HFF-Myc (cell line): ENCODE data around the gene STMN3.
"Not testable (repeated sequence)": the region's sequence is repeated elsewhere in the genome, so short reads cannot be mapped to it uniquely, and the experiment has no call there.

Source experiments
- DNase-seq: peaks from one replicate; pipeline ENCODE4 v3.0.0-alpha.2; 2011; ENCODE audit warnings: low read depth; ENCODE audit errors: extremely low read depth
- H3K4me3 ChIP-seq: replicated peaks from 2 replicates; pipeline ENCODE4 v1.5.1; 2011; ENCODE audit warnings: low read depth, mild to moderate bottlenecking, control low read depth, low read length
- TF ChIP-seq, protein P1 (sequence below): IDR thresholded peaks from 2 replicates; pipeline ENCODE4 v1.5.1; 2012; ENCODE audit warnings: mild to moderate bottlenecking, low read depth, low read length, control low read depth; ENCODE audit errors: missing control alignments

Gene STMN3

DNA sequence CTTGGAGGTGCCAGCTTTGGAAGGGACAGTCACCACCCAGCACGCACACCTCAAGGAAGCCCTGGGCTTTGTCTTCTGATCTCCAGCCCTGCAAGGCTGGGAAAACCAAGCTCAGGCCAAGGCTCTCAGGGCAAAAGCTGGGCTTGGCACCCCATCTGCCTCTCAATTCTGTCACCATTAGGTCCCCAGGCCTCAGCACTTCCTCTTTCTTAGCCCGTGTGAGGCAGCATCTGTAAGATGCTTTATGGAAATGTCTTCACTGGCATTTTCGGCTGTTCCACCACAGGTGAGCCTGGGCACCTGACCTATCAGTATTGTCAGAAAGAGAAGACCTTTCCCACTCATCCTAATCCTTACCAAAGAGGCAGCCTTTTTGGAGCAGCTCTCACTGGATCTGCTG lies 50.9 kb downstream of the STMN3 start:
- H3K4me3 ChIP-seq = no peak overlapping the region
- DNase-seq = no peak
- TF ChIP-seq, protein P1, sequence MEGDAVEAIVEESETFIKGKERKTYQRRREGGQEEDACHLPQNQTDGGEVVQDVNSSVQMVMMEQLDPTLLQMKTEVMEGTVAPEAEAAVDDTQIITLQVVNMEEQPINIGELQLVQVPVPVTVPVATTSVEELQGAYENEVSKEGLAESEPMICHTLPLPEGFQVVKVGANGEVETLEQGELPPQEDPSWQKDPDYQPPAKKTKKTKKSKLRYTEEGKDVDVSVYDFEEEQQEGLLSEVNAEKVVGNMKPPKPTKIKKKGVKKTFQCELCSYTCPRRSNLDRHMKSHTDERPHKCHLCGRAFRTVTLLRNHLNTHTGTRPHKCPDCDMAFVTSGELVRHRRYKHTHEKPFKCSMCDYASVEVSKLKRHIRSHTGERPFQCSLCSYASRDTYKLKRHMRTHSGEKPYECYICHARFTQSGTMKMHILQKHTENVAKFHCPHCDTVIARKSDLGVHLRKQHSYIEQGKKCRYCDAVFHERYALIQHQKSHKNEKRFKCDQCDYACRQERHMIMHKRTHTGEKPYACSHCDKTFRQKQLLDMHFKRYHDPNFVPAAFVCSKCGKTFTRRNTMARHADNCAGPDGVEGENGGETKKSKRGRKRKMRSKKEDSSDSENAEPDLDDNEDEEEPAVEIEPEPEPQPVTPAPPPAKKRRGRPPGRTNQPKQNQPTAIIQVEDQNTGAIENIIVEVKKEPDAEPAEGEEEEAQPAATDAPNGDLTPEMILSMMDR = no peak

DNA sequence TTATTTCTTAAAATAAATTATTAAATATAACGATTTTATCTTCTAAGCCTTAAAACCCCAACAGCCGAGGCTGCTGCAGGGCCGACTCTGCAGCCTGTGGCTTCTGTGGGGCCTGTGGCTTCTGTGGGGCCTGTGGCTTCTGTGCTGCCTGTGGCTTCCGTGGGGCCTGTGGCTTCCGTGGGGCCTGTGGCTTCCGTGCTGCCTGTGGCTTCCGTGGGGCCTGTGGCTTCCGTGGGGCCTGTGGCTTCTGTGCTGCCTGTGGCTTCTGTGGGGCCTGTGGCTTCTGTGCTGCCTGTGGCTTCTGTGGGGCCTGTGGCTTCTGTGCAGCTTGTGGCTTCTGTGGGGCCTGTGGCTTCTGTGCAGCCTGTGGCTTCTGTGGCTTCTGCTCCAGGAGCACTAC lies 51.5 kb downstream of the STMN3 start:
- not testable (repeated sequence) for DNase-seq, H3K4me3 ChIP-seq

DNA sequence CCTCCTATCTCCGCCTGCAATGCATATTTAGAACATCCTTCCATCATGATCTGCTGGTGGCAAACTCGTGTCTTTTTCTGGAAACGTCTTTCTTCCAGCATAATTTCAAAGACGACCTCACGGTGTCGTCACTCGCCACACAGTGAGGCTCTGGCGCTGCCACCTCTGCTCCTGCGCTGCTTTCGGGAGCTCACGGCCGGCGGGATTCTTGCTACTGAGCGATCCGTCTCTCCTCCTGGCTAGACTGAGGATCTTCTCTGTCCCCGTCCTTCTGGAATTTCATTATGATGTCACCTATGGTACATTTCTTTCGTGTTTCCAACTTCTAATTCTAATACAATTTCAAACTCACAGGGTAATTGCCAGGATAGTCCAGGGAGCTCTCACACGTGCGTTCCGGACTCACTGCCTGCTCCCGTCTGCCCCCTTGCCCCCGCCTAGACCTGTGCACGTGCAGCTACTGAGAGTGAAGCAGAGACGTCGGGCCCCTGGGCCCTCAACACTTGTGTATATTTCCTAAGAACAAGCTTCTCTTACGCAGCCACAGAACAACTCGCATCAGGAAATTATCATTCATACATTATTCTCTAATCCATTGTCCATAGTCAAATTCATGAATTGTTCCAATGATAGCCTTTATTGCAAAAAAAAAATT lies 53.7 kb downstream of the STMN3 start:
- DNase-seq = no peak
- TF ChIP-seq, protein P1 = no peak
- H3K4me3 ChIP-seq = no peak overlapping the region

- no peak for DNase-seq
- no peak overlapping the region for H3K4me3 ChIP-seq
- TF ChIP-seq, protein P1 = no peak
These were observed 54.5 kb downstream of the STMN3 start for GRCh38 chr20:63598479-63599395.

DNA sequence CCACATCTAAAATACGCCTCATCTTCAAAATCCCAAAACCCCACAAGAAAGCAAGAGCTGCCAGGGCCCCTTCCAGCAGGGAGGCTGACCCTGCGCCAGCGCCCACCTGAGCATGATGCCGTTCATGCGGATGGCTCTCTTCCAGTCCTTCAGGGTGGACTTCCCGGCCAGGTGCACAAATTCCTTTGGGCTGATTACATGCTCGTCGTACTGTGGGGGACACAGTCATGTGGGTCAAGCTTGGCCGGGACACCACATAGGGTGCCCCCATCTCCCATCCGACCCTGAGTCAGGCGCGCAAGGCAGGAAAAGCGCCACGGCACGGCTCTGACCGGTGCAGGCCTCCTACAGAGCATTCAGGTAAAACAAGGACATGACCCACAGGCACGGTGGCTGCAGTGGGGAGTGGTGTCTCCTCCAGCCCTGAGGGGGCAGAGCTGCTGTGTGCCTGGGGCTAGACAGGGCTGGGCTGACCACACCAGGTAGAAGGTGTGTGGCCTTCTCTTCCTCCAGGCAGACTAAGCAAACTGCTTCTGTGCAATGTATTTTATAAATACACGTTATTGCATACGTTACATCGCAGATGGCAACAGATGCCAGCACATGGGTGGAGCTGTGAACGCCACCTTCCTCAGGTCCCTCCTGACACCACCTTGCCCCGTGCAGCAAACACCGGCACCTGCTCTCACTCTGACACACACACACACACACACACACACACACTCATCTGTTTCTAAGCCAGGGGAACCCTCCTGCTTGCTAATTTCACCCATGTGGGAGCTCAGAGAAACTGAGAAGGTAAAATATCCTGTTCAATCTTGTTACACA lies 55.4 kb downstream of the STMN3 start:
- no peak for DNase-seq
- TF ChIP-seq, protein P1 = no peak
- H3K4me3 ChIP-seq = no peak overlapping the region

DNA sequence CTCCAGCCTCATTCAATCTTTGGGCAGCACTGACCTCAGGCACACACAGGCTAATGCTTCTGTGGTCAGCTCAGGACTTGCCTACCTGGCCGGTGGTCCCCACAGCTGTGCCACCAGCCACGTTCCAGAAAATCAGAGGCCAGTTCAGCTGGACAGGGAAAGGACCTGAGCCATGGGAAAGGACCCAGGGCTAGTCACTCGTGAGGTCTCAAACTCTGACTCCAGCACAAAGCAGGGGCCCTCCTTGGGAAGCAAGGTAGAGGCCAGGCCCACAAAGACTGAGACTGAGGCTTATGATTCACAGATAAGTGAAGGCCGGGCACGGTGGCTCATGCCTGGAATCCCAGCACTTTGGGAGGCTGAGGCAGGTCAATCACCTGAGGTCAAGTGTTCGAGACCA lies 56.8 kb downstream of the STMN3 start:
- H3K4me3 ChIP-seq = no peak overlapping the region
- DNase-seq = no peak
- TF ChIP-seq, protein P1 = no peak
